ENCODE measurements around the gene EXOC4. TPM values are rescaled to one million over a fixed set of nuclear protein-coding genes. Genes with fewer than 3 reads are reported as not detected.

Gene EXOC4
- total and polyA plus RNA-seq, 2 of the 13 experiments (the other 11 are each of a cell fraction or from before 2014, with no cell fraction given) = 22.5 to 39.0 TPM

DNA sequence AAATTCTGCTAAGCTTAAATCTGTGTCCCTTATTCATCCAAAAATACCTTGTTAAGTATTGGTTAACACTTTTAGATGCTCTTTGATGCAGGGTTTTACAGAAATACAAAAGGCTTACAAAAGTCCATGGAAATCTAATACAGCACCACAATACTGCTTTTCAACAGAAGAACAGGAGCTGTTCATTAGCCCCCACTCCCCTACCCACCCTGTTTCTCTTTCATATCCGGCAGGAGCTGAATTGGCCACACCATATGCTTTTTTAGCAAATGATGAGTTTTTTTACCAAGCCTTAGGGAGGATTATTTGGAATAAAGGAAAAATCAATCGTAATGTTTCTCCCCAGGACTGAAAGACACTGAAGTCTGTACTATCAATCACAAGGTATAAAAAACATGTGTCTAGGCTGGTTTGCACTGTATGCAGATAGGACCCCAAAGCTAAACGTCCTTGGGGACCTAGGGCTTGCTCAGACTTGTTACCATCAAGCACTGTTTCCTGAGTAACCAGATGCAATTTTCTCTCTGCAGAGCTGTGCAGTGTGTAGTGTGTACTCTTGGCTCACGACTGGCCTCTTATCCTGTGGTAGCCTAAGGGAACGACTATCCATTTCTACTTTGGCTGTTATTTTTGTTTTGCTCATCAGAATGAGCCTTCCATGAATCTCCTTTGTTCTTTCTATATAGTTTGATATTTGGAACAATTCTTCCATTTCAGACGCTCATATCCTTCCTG, 731.0 kb downstream of the EXOC4 start (continued):
- TF ChIP-seq, protein P1, sequence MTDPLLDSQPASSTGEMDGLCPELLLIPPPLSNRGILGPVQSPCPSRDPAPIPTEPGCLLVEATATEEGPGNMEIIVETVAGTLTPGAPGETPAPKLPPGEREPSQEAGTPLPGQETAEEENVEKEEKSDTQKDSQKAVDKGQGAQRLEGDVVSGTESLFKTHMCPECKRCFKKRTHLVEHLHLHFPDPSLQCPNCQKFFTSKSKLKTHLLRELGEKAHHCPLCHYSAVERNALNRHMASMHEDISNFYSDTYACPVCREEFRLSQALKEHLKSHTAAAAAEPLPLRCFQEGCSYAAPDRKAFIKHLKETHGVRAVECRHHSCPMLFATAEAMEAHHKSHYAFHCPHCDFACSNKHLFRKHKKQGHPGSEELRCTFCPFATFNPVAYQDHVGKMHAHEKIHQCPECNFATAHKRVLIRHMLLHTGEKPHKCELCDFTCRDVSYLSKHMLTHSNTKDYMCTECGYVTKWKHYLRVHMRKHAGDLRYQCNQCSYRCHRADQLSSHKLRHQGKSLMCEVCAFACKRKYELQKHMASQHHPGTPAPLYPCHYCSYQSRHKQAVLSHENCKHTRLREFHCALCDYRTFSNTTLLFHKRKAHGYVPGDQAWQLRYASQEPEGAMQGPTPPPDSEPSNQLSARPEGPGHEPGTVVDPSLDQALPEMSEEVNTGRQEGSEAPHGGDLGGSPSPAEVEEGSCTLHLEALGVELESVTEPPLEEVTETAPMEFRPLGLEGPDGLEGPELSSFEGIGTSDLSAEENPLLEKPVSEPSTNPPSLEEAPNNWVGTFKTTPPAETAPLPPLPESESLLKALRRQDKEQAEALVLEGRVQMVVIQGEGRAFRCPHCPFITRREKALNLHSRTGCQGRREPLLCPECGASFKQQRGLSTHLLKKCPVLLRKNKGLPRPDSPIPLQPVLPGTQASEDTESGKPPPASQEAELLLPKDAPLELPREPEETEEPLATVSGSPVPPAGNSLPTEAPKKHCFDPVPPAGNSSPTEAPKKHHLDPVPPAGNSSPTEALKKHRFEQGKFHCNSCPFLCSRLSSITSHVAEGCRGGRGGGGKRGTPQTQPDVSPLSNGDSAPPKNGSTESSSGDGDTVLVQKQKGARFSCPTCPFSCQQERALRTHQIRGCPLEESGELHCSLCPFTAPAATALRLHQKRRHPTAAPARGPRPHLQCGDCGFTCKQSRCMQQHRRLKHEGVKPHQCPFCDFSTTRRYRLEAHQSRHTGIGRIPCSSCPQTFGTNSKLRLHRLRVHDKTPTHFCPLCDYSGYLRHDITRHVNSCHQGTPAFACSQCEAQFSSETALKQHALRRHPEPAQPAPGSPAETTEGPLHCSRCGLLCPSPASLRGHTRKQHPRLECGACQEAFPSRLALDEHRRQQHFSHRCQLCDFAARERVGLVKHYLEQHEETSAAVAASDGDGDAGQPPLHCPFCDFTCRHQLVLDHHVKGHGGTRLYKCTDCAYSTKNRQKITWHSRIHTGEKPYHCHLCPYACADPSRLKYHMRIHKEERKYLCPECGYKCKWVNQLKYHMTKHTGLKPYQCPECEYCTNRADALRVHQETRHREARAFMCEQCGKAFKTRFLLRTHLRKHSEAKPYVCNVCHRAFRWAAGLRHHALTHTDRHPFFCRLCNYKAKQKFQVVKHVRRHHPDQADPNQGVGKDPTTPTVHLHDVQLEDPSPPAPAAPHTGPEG (CRISPR knock-in tag; IDR thresholded peaks at IDR 0.05) = no peak
- no peak for TF ChIP-seq ZMYM2 (CRISPR knock-in tag; IDR thresholded peaks at IDR 0.05)

DNA sequence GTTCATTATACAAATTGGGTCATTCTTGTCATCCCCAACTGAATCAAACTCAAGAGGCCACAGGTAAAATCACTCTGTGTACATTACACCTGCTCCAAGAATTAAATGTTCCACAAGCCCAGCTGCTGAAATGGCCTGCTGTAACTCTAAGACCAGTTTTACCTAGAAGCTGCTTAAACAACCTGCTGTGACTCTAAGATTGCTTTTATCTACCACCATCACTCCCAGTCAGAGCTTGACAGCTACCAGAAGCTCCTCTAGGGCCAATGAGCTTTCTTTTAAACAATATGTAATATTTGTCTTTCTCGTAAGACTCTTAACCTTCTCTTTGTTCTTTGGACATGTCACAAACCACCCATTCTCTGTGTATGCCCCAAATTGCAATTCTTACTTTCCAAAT, 732.4 kb downstream of the EXOC4 start:
- ATAC-seq = no peak
- 89% methylated on average over 1 of the region's 1 CpG for WGBS (ENCODE audit: low lambda C conversion rate)
- no peak overlapping the region for H3K27ac ChIP-seq (ENCODE audit: extremely low read length, insufficient read depth, low read length)
- DNase-seq (ENCODE audit: low spot score) = no peak
- no peak for TF ChIP-seq MED1 (CRISPR knock-in tag; IDR thresholded peaks at IDR 0.05)
- TF ChIP-seq ZNF549 (CRISPR knock-in tag; IDR thresholded peaks at IDR 0.05) = no peak
- H3K36me3 ChIP-seq (replicated peaks in 1 of 2; ENCODE audit: control insufficient read depth in 1 of 2, insufficient read depth in 2 of 2, low read length in 2 of 2) = no peaks in the 10 kb centered on the region
- H3K79me2 ChIP-seq (ENCODE audit: insufficient read depth, low read length) = no peaks in the 10 kb centered on the region
- H3K4me2 ChIP-seq (ENCODE audit: low read depth, low read length) = no peak overlapping the region
- H3K9me3 ChIP-seq (ENCODE audit: low read length) = no peaks in the 10 kb centered on the region
- no peak overlapping the region for H3K4me3 ChIP-seq (replicated peaks in 1 of 3; ENCODE audit: insufficient read depth in 1 of 3, low read depth in 2 of 3, low read length in 3 of 3)
- BruUV-seq (replicated peaks) = no TSS peak
- no peak overlapping the region for H3K9ac ChIP-seq (ENCODE audit: insufficient read depth, low read depth, low read length)
- H3K4me1 ChIP-seq (ENCODE audit: insufficient read depth, low read length) = no peaks in the 10 kb centered on the region
- no peaks in the 10 kb centered on the region for H3K27me3 ChIP-seq (ENCODE audit: control insufficient read depth in 1 of 2, insufficient read depth in 2 of 2, low read length in 2 of 2)
- no peaks in the 10 kb centered on the region for H4K20me1 ChIP-seq (ENCODE audit: insufficient read depth, low read length)
- no peak overlapping the region for H2AFZ ChIP-seq (ENCODE audit: low read length)
- in situ Hi-C loops (cut with HindIII; ENCODE audit: extremely low pct_ligation_motif_present, low pct_unique_long_range_greater_than_20kb) (no loop called here), intact Hi-C loops (cut with micrococcal nuclease; ENCODE audit: unreplicated experiment) (loop anchor here (10.0 kb wide), 2 partner anchors 120 to 1520 kb away; no protein-coding TSS in a partner anchor)
- POLR2A ChIA-PET = no interaction called here
- CTCF ChIA-PET (ENCODE audit: low intra/inter-chr PET ratio, low total read pairs) = no interaction called here
- FAIRE-seq = no peak

All from HepG2 (cell line).